GM19043 (cell line): ENCODE results near the gene MGAT5.
A peak's percentile ranks its signal among the peaks of the same experiment; 100 is the strongest.

ENCODE experiments used
- ATAC-seq: cut with Tn5 transposase; IDR thresholded peaks from one replicate; pipeline ENCODE4 v1.9.1; 2021; ENCODE audit warnings: low read depth; ENCODE audit not compliant: unreplicated experiment

MGAT5 gene

DNA sequence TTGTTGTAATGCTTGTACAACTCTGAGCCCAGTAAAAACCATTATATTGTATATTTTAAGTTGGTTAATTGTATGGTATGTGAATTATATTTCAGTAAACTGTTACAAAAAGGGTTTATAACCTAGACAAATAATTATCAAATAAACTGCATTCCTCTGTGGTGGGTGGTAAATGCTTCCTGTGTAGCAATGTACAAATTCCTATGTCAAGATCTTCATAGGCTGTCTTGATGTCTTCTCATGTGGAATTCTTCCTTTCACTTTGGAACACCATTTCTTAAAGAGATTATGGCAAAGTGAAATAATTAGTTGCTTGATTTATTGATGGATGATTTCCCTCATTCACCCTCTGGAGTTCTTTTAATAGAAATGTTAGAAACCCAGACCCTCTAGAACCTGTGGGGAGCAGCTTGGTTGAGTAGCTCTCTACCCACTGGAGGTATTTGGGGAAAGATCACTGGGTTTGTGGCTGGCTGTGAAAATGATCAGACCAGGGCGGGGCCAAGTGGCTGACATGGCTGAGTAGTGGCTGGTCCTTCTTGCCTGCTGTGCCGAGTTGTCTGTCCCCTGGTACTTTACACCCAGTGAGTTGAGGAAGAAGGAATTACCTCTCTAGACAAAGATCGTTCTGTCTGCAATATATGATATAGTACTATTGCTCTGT is 22.4 kb upstream of the MGAT5 start:
- no peak for ATAC-seq

- no peak for ATAC-seq
These were observed 21.9 kb upstream of the MGAT5 start for GRCh38 chr2:134231965-134232340.

- ATAC-seq: peak; percentile 31
These were observed 21.4 kb upstream of the MGAT5 start for GRCh38 chr2:134232461-134232860.

- ATAC-seq: peak; percentile 33
These were observed 20.8 kb upstream of the MGAT5 start for GRCh38 chr2:134232868-134233727.

DNA sequence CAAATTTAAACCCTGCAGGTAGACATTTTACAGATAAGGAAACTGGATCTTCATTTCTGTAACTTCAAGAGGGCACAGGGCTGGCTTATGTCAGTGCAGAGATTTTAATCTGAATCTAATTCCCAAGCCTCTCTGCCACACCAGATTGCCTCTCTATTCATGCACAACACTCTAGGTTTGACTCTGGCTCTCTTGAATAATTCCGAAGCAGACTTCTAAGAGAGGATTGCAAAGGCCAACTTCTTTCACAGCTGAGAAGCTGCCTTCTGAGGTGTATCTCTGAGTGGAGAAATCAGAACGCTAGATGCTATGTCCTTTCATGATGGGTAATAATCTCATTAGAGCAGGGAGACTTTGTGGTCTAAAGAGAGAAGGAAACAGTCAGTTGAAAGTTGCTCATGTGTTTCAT is 20.1 kb upstream of the MGAT5 start:
- ATAC-seq: peak; percentile 68

DNA sequence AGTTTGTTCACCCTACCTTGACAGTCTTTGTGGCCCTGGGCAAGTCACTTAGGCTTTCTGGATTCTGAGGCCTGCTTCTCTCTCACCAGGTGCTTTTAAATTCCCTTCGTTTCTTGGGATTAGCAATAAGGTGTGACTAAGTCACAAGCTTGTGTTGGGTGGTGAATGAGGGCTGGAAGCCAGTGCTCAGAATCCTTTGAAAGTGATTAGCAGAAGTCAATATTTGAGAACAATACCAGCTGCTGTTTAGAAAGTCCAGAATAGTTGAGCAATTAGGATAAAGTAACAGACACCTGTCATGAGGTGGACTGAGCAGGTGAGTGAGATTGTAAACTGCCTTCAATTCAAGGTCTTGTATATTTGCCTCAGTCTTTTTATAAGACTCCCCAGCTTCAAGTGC is 19.3 kb upstream of the MGAT5 start:
- ATAC-seq: no peak

- no peak for ATAC-seq
These were observed 18.2 kb upstream of the MGAT5 start for GRCh38 chr2:134235510-134236144.

- no peak for ATAC-seq
These were observed 15.5 kb upstream of the MGAT5 start for GRCh38 chr2:134238371-134238770.

- ATAC-seq: no peak
These were observed 13.8 kb upstream of the MGAT5 start for GRCh38 chr2:134240061-134240460.

GRCh38 chr2:134241911-134242310 is 12.0 kb upstream of the MGAT5 start:
- no peak for ATAC-seq

DNA sequence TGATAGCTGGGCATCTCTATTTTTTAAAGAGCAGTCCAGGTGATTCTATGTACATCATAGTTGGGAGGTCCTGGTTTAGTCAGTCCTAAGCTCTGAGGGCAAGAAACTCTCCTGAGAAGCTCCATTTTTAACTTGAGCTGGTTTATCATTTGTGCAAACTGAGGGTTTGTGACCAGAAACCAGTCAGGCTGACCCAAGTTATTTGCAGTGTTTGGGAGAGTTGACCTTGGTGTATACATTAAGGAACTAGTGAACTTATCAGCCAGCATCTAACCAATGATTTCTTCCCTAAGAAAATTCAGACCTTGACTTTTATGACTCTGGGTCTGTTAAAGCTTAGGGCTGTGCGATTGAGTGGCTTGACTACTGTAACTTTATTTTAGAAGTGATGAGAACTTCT is 10.6 kb upstream of the MGAT5 start:
- ATAC-seq: no peak

- no peak for ATAC-seq
These were observed 9.8 kb upstream of the MGAT5 start for GRCh38 chr2:134244086-134244485.

DNA sequence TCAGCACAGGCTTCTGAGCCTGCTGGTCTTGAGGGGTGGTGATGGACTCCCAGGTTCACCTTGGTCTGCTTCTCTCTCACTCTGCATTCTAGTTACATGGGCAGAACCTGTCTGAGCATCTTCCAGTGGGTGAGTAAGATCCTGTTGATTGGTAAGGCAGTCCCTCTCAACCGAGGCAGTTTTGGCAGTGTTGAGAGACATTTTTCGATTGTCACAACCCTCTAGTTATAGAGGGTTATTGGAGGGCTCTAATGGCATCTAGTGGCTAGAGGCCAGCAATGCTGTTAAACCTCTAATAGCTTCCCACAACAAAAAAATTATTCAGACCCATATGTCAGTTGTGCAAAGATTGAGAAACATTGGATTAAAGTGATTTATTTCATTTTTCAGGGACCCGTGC is 9.3 kb upstream of the MGAT5 start:
- no peak for ATAC-seq

DNA sequence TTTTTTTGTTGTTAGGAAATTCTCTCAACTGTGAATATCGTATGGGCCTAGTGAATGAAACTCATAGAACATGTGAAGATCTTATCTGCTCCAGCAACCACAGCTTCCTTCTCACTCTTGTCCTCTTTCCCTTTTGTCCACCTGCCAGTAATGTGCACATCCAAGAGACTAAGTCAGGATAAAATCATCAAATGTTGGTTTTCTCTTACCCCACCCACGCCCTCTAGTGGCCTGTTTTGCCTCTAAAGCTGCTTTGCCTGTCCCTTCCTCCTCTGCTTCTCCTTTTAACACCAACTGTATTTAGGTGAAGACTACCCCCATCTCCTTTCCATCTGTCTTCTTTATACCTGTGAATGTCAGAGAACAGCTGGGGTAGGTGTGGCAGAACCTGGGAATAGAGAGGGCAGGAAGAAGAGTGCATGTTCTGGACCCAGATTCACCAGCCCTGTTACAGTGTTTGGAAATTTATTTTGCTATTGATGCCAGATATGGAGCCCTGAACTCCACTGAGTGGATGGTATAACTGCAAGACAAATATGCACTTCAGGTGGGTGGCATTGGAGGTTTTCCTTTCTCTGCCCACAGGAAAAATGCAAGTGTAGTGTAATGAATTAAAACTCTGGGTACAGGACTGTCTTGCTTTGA is 8.4 kb upstream of the MGAT5 start:
- ATAC-seq: no peak

DNA sequence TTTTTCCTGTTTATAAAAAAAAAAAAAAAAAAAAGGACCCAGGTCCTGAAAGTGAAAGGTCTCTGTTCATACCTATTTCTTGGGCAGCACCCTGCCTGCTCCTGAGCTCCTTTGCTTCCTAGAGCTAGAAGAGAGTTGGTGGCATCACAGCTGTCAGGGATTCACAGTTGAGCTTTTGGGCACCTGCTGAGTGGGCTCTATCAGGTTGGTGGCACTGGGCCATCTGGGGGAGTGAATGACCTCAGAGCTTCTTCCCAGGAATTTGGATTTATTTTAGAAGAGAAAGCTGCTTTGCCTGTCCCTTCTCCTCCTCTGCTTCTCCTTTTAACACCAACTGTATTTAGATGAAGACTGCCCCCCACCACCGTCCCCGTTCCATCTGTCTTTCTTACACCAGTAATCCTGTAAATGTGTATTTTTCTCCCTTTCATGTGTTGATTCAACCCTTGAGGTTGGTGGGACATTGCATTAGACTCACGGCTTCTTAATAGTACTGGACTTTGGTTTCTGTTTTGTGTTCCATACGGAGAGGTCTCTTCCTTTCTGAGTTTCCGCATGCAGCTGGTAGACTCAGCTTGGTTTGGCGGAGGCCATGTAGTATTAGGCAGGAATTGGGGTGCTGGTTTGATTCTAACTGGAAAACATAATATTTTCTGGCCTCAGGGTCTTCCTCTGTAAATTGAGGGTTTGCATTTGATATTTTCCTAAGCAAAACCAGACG is 7.6 kb upstream of the MGAT5 start:
- ATAC-seq: no peak

GRCh38 chr2:134247679-134248078 is 6.2 kb upstream of the MGAT5 start:
- peak; percentile 34 for ATAC-seq

- no peak for ATAC-seq
These were observed 5.0 kb upstream of the MGAT5 start for GRCh38 chr2:134248913-134249312.

DNA sequence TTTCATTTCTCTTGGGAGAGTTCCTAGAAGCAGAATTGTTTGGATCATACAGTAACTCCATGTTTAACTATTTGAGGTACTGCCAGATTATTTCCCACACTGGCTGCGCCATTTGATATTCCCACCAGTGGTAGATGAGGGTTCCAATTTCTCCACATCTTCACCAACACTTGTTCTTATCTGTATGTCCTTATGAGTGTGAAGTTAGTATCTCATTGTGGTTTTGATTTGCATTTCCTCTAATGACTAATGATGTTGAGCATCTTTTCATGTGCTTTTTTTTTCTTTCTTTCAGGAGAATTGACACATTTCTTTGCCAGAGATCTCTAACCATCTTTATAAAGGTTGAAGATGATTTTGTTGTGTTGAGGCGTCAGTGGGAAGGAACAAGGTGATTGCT is 4.1 kb upstream of the MGAT5 start:
- ATAC-seq: no peak

- no peak for ATAC-seq
These were observed 2.9 kb upstream of the MGAT5 start for GRCh38 chr2:134250840-134251461.

GRCh38 chr2:134252092-134252750 is 1.7 kb upstream of the MGAT5 start:
- no peak for ATAC-seq
